ENCODE measurements around the gene SLC38A2.

- TF ChIP-seq CTCF (IDR thresholded peaks at IDR 0.05; ENCODE audit: insufficient read depth, low read length, poor library complexity, severe bottlenecking) (no peak), EZH2phosphoT487 (conservative IDR thresholded peaks at IDR 0.05; ENCODE audit: low read length) (no peak)
These were observed 23.3 kb downstream of the SLC38A2 start for GRCh38 chr12:46349253-46349652.

All from SU-DHL-6 (cell line).